ENCODE results near the gene SLC66A2.

- no peak for TF ChIP-seq POLR2A (IDR thresholded peaks at IDR 0.05)
- no peak for TF ChIP-seq CTCF (IDR thresholded peaks at IDR 0.05)
Measured at GRCh38 chr18:79872527-79873444, 78.7 kb downstream of the SLC66A2 start.

Measured in testis (tissue), 2 donors.